Neural progenitor cell (in vitro differentiated cells): ENCODE measurements around the gene RHNO1. TPM values are rescaled to one million over a fixed set of nuclear protein-coding genes. Genes with fewer than 3 reads are reported as not detected.

Experiments
- DNase-seq: peaks from one replicate; pipeline ENCODE4 v3.0.0-alpha.2; 2016; ENCODE audit warnings: low spot score
- H2AFZ ChIP-seq: fragments of 200-600 bp; sonication (generic); replicated peaks from 2 replicates; pipeline ENCODE4 v1.6.1; 2016; ENCODE audit warnings: antibody characterized with exemption
- H3F3A ChIP-seq: fragments of 200-600 bp; sonication (generic); 2 replicates; pipeline ENCODE4 v1.6.1; 2016; ENCODE audit warnings: antibody characterized with exemption, low read depth
- H3K27ac ChIP-seq: fragments of 200-600 bp; sonication (generic); 2 replicates; pipeline ENCODE4 v1.5.1; 2016; ENCODE audit warnings: mild to moderate bottlenecking
- H3K27me3 ChIP-seq: fragments of 200-600 bp; sonication (generic); 2 replicates; pipeline ENCODE4 v1.6.1; 2016; ENCODE audit warnings: mild to moderate bottlenecking, moderate library complexity
- H3K36me3 ChIP-seq: fragments of 200-600 bp; sonication (generic); 2 replicates; pipeline ENCODE4 v1.5.1; 2016
- H3K4me1 ChIP-seq: fragments of 200-600 bp; sonication (generic); 2 replicates; pipeline ENCODE4 v1.6.1; 2016; ENCODE audit warnings: mixed run types
- H3K4me2 ChIP-seq: fragments of 200-600 bp; sonication (generic); 2 replicates; pipeline ENCODE4 v1.6.1; 2016
- H3K4me3 ChIP-seq: fragments of 200-600 bp; sonication (generic); 2 replicates; pipeline ENCODE4 v1.5.1; 2016
- H3K79me2 ChIP-seq: fragments of 200-600 bp; sonication (generic); 2 replicates; pipeline ENCODE4 v1.6.1; 2016; ENCODE audit warnings: low read depth
- H3K9ac ChIP-seq: fragments of 200-600 bp; sonication (generic); 2 replicates; pipeline ENCODE4 v1.6.1; 2016
- H3K9me3 ChIP-seq: fragments of 200-600 bp; sonication (generic); 2 replicates; pipeline ENCODE4 v1.5.1; 2016; ENCODE audit warnings: low read depth
- H4K20me1 ChIP-seq: fragments of 200-600 bp; sonication (generic); 2 replicates; pipeline ENCODE4 v1.6.1; 2016; ENCODE audit warnings: low read depth
- H3K27ac Mint-ChIP-seq: 3 replicates; pipeline ENCODE4 v1.8.0; 2021; ENCODE audit warnings: mixed read lengths
- H3K27me3 Mint-ChIP-seq: 2 replicates; pipeline ENCODE4 v1.8.0; 2022; ENCODE audit warnings: low read depth, mild to moderate bottlenecking, inconsistent platforms, moderate library complexity, mixed read lengths; ENCODE audit not compliant: insufficient read depth
- H3K36me3 Mint-ChIP-seq: 3 replicates; pipeline ENCODE4 v1.8.0; 2021; ENCODE audit warnings: mixed read lengths
- H3K4me1 Mint-ChIP-seq: 3 replicates; pipeline ENCODE4 v1.8.0; 2021; ENCODE audit warnings: mixed read lengths
- H3K4me3 Mint-ChIP-seq: 3 replicates; pipeline ENCODE4 v1.8.0; 2021; ENCODE audit warnings: mild to moderate bottlenecking, moderate library complexity, mixed read lengths
- H3K9me3 Mint-ChIP-seq: 3 replicates; pipeline ENCODE4 v1.8.0; 2020; ENCODE audit warnings: mixed read lengths
- EZH2 ChIP-seq: fragments of 200-600 bp; sonication (generic); IDR thresholded peaks from 2 replicates; pipeline ENCODE4 v1.6.1; 2017; ENCODE audit warnings: antibody characterized with exemption, mild to moderate bottlenecking, moderate library complexity
- EZH2phosphoT487 ChIP-seq: fragments of 200-600 bp; sonication (generic); IDR thresholded peaks from 2 replicates; pipeline ENCODE4 v1.6.1; 2017; ENCODE audit warnings: antibody characterized with exemption
- total RNA-seq: library from RNA; depleted of rRNA; stranded (reverse); fragments of >200 nt; gene quantifications from 2 replicates; pipeline ENCODE4 v1.2.3, GENCODE V29; 2015; ENCODE audit warnings: low replicate concordance
- TF ChIP-seq, protein P1 (sequence below): fragments of 200-600 bp; sonication (generic); IDR thresholded peaks from 2 replicates; pipeline ENCODE4 v1.5.1; 2017; ENCODE audit warnings: antibody characterized with exemption, mild to moderate bottlenecking

Gene RHNO1, protein sequence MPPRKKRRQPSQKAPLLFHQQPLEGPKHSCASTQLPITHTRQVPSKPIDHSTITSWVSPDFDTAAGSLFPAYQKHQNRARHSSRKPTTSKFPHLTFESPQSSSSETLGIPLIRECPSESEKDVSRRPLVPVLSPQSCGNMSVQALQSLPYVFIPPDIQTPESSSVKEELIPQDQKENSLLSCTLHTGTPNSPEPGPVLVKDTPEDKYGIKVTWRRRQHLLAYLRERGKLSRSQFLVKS
- 95.5 and 140 TPM in 2 replicates for total RNA-seq

DNA sequence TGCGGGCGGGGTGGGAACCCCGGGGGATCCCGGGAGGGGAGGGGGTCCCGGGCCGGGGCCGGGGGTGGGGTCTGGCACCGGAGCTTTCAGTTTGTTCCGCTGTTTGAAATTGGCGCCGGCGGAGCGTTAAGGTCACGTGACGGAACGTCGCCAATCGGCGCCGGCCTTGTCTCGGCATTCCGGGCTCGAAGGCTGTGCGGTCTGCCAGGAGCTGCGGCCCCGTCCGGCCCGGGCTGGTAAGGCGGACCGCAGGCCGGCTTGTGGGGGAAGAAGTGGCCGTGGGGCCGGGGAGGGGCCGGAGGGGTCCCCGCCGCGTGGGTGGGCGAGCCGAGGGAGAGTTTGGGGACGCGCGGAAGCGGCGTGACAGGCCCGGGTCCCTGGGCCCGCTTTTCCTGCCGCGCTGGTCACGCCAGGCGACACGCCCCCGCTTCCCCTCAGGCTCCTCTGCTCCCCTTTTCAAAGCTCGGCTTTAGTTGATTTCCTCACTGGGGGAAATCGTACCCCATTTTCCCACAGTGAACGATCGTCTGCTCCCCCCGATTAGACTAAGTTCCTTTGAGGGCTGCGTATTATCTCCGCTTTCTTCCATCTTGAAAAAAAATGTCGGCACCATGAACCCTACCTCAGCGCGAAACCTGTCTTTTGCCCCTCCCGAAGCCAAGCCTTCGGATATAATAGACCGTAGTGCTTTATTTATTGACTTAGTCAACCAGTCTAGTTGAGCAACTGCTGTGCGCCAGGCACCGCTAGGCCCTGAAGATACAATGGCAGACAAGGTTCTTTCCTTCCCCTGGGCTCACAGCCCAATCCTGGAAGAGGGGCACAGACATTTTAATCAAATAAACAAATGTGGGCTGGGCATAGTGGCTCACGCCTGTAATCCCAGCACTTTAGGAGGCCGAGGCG lies at the start of gene RHNO1, which contains the start of gene FOXM1:
Gene RHNO1, plus strand, starts transcription at position 177 of the 906 bp plus-strand sequence. CDS start 8,144 bp downstream, outside the sequence.
Gene FOXM1, minus strand, starts transcription at position 128 of the 906 bp plus-strand sequence. CDS start 2,696 bp downstream, outside the sequence.
- H3K27ac ChIP-seq: peak within 1 kb of the TSS; percentile 70
- H3K36me3 Mint-ChIP-seq: peaks cover 8% of the 10 kb centered on the region
- peaks cover 50% of the 10 kb centered on the region for H4K20me1 ChIP-seq
- peaks cover 36% of the 10 kb centered on the region for H3F3A ChIP-seq
- H3K9me3 Mint-ChIP-seq: no peaks in the 10 kb centered on the region
- peak within 1 kb of the TSS; percentile 80 for H2AFZ ChIP-seq
- peak; percentile 96 for DNase-seq
- H3K36me3 ChIP-seq: peaks cover 5% of the 10 kb centered on the region
- H3K79me2 ChIP-seq: peaks cover 99% of the 10 kb centered on the region
- H3K4me2 ChIP-seq: peak within 1 kb of the TSS; percentile 89
- no peaks in the 10 kb centered on the region for H3K27me3 Mint-ChIP-seq
- H3K9ac ChIP-seq: peak within 1 kb of the TSS; percentile 68
- H3K4me1 ChIP-seq: peaks cover 26% of the 10 kb centered on the region
- H3K4me3 ChIP-seq: peak within 1 kb of the TSS; percentile 84
- TF ChIP-seq, protein P1, sequence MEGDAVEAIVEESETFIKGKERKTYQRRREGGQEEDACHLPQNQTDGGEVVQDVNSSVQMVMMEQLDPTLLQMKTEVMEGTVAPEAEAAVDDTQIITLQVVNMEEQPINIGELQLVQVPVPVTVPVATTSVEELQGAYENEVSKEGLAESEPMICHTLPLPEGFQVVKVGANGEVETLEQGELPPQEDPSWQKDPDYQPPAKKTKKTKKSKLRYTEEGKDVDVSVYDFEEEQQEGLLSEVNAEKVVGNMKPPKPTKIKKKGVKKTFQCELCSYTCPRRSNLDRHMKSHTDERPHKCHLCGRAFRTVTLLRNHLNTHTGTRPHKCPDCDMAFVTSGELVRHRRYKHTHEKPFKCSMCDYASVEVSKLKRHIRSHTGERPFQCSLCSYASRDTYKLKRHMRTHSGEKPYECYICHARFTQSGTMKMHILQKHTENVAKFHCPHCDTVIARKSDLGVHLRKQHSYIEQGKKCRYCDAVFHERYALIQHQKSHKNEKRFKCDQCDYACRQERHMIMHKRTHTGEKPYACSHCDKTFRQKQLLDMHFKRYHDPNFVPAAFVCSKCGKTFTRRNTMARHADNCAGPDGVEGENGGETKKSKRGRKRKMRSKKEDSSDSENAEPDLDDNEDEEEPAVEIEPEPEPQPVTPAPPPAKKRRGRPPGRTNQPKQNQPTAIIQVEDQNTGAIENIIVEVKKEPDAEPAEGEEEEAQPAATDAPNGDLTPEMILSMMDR: peak; percentile 15
- TF ChIP-seq EZH2: no peak
- H3K4me3 Mint-ChIP-seq: peak within 1 kb of the TSS; percentile 99
- H3K4me1 Mint-ChIP-seq: peaks cover 31% of the 10 kb centered on the region
- H3K27ac Mint-ChIP-seq: peak within 1 kb of the TSS; percentile 94
- H3K27me3 ChIP-seq: no peaks in the 10 kb centered on the region
- no peaks in the 10 kb centered on the region for H3K9me3 ChIP-seq

DNA sequence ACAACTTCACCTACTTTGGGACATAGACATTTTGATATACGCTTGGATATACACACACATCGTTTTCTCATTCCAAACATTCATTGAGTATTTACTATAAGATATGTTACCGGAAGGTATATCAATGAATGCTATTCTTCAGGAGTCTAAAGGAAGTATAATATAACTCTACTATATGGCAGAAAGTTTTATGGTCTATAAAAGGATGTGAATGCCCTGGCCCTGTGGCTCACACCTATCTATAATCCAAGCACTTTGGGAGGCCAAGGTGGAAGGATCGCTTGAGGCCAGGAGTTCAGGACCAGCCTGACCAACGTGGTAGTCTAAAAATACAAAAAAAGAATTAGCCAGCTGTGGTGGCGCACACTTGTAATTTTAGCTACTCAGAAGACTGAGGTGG lies 47.7 kb upstream of the RHNO1 start:
- H3K4me2 ChIP-seq: no peak overlapping the region
- no peaks in the 10 kb centered on the region for H3K9me3 ChIP-seq
- Mint-ChIP-seq H3K27me3 (peaks cover 15% of the 10 kb centered on the region), H3K4me1 (peaks cover 36% of the 10 kb centered on the region), H3K27ac (no peak overlapping the region), H3K9me3 (no peaks in the 10 kb centered on the region), H3K4me3 (no peak overlapping the region), H3K36me3 (peaks cover 14% of the 10 kb centered on the region)
- no peak for TF ChIP-seq EZH2
- no peak for TF ChIP-seq EZH2phosphoT487
- no peak for DNase-seq
- no peak overlapping the region for H3K4me3 ChIP-seq
- H3F3A ChIP-seq: peaks cover 32% of the 10 kb centered on the region
- no peak overlapping the region for H2AFZ ChIP-seq
- peaks cover 34% of the 10 kb centered on the region for H3K4me1 ChIP-seq
- H4K20me1 ChIP-seq: peaks cover 6% of the 10 kb centered on the region
- H3K9ac ChIP-seq: no peak overlapping the region
- H3K27ac ChIP-seq: no peak overlapping the region
- H3K79me2 ChIP-seq: no peaks in the 10 kb centered on the region
- H3K36me3 ChIP-seq: no peaks in the 10 kb centered on the region
- no peaks in the 10 kb centered on the region for H3K27me3 ChIP-seq

DNA sequence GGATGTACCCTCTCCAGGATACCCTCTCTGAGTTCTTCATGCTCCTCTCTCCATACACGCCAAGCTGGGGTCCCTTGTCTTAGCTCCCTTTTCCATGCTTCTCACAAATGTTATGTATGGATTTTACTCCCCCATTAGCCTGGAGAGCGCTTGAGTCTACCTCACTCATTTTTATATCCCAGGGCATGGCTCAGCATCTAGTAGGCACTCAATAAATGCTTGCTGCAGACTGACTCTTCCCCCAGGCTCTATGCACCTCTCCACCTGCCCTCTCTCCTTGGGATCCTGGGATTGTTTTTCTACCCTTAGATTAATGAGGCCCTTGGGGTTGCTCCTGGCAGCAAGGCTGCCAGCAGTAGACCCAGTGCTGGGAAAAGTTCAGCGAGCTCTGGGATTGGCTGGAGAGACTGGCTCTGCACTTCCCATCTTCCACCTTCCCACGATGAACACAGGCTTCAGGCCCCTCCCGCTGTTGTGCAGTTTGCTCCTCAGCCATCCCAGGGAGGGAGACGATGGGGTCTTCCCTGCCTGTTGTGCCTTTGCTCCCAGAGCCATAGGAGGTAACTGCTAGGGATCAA lies 44.4 kb upstream of the RHNO1 start:
- DNase-seq: no peak
- no peak overlapping the region for H3K4me3 Mint-ChIP-seq
- Histone ChIP-seq H3K36me3 (no peaks in the 10 kb centered on the region), H3K4me3 (no peak overlapping the region), H3K27me3 (no peaks in the 10 kb centered on the region), H4K20me1 (peaks cover 5% of the 10 kb centered on the region), H3K9me3 (no peaks in the 10 kb centered on the region), H3K79me2 (no peaks in the 10 kb centered on the region), H3K4me1 (peaks cover 17% of the 10 kb centered on the region), H3K9ac (no peak overlapping the region), H3K4me2 (no peak overlapping the region), H2AFZ (no peak overlapping the region), H3F3A (peaks cover 2% of the 10 kb centered on the region), H3K27ac (no peak overlapping the region)
- H3K36me3 Mint-ChIP-seq: peaks cover 9% of the 10 kb centered on the region
- H3K4me1 Mint-ChIP-seq: peaks cover 25% of the 10 kb centered on the region
- TF ChIP-seq EZH2phosphoT487: no peak
- TF ChIP-seq EZH2: no peak
- TF ChIP-seq, protein P1: no peak
- peaks cover 11% of the 10 kb centered on the region for H3K27me3 Mint-ChIP-seq
- no peaks in the 10 kb centered on the region for H3K9me3 Mint-ChIP-seq
- H3K27ac Mint-ChIP-seq: no peak overlapping the region
